Stimulated activated CD4-positive, alpha-beta T cell treated with anti-CD3 and anti-CD28 coated beads, TNF-alpha, amount 100 ng/mL, for 4 hours (primary cell): ENCODE data around the gene FGFR4.

Source experiments
- DNase-seq, 3 experiments: peaks; one replicate each; pipeline ENCODE4 v3.0.0-alpha.2; 2020; ENCODE audit warnings: low read depth in 3 of 3

The FGFR4 gene

DNA sequence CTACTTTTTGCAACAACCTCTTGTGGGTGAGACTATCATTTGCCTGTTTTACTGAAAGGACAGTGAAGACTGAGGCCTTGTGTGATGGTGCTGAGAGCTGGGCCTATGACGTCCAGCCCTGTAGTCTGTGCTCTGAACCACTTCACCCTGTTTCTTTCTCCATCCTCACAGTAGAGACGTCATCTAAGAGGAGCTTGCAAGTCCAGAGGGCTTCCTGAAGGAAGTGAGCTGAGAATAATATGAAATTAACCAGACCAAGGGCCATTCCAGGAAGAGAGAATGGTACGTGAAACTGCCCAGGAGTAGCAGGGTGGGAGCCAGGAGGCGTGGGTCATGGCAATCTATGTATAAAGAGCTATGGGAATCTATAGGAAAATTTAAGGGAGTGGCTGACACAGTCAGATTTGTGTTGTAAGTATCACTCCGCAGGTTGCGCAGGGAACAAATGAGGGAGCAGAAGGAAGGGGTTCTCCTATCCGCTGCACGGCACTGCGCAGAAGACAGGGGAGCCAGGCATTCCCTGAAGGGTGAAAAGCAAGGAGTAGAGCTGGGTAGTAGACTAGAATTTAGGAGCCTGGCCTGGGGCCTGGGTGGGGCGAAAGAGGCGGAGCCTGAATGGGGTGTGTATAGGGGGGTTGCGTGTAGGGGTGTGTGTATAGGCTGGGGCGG is 596 bp upstream of the FGFR4 start:
- DNase-seq, result no peak

DNA sequence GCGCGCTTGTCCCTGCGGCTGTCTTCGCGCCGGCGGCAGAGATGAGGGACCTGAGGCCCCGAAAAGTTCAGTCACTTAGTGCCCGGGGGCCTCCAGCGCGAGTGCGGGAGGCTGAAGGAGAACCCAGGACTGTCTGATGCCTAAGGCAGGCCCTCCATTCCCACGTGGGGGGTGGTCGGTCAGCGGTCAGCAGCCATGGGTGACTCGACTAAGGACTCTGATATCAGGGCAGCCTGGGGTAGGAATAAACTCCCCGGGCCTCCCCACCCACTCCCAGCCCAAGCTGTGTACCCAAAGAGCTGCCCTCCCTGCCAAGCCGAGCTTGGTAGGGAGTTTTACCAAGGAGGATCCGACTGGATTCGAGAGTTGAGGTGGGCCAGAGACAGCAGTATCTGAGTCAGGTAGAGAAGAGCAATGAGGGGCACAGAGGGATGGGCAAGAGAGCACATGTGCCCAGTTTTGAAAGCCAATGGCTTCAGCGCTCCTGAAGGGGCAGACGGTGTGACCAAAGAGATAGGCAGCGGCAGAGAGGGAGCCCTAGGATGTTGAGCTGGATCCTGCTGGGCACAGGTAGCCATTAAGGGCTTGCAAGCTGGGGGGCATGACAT is 787 bp downstream of the FGFR4 start:
- no peak for DNase-seq

DNA sequence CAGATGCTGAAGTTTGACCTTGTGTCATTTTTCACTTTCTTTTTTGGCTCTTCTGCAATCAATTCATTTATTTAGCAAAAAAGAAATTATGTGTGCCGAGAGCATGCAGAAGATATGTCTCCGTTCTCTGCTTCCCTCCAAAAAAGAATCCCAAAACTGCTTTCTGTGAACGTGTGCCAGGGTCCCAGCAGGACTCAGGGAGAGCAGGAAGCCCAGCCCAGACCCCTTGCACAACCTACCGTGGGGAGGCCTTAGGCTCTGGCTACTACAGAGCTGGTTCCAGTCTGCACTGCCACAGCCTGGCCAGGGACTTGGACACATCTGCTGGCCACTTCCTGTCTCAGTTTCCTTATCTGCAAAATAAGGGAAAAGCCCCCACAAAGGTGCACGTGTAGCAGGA is 2.4 kb downstream of the FGFR4 start:
- DNase-seq, result no peak

DNA sequence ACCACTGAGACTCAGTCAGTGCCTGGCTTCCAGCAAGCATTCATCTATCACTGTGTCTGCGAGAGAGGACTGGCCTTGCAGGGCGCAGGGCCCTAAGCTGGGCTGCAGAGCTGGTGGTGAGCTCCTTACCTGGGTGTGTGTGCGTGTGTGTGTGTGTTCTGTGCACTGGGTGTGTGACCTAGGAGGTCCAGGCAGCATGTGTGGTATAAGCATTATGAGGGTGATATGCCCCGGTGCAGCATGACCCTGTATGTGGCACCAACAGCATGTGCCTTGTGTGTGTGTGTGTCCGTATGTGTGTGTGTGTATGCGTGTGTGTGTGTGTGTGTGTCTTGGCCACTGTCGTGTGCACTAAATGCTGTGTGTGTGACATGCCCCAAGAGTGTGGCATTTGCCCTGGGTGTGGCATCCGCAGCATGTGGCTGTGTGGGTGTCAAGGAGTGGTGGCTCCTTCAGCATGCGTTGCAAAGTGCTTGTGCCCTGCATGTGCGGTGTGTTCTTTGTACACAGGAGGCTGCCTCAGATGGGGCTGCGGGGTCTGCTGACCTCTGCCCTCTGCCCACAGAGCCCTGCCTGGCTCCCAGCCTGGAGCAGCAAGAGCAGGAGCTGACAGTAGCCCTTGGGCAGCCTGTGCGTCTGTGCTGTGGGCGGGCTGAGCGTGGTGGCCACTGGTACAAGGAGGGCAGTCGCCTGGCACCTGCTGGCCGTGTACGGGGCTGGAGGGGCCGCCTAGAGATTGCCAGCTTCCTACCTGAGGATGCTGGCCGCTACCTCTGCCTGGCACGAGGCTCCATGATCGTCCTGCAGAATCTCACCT is 3.3 kb downstream of the FGFR4 start:
- DNase-seq, result no peak

DNA sequence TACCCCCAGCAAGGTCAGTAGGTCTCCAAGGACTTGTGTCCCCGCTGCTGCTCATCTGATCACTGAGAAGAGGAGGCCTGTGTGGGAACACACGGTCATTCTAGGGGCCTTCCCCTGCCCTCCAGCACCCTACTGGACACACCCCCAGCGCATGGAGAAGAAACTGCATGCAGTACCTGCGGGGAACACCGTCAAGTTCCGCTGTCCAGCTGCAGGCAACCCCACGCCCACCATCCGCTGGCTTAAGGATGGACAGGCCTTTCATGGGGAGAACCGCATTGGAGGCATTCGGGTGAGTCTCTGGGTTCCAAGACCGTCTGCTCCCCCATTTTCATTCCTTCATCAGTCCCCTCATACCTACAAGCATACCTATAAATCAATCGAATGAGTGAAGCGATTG is 4.1 kb downstream of the FGFR4 start:
- DNase-seq, result no peak

DNA sequence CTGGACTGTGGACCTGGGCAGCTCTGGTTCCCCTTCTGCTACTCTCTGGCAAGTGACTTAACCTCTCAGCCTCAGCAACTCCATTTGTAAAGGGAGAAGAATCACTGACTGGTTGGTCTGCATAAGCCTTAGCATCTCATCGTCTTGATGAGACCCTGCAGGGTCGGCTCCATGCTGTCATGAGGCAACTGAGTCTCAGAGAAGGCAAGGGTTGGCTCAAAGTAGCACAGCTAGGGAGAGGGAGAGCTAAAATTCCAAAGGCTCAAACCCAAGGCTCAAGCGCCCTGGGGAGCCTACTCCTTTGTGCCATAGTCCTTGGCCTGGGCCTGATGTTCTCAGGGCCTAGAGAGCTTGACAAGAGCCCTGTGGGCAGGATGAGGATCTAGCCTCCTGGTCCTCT is 4.5 kb downstream of the FGFR4 start:
- no peak for DNase-seq

DNA sequence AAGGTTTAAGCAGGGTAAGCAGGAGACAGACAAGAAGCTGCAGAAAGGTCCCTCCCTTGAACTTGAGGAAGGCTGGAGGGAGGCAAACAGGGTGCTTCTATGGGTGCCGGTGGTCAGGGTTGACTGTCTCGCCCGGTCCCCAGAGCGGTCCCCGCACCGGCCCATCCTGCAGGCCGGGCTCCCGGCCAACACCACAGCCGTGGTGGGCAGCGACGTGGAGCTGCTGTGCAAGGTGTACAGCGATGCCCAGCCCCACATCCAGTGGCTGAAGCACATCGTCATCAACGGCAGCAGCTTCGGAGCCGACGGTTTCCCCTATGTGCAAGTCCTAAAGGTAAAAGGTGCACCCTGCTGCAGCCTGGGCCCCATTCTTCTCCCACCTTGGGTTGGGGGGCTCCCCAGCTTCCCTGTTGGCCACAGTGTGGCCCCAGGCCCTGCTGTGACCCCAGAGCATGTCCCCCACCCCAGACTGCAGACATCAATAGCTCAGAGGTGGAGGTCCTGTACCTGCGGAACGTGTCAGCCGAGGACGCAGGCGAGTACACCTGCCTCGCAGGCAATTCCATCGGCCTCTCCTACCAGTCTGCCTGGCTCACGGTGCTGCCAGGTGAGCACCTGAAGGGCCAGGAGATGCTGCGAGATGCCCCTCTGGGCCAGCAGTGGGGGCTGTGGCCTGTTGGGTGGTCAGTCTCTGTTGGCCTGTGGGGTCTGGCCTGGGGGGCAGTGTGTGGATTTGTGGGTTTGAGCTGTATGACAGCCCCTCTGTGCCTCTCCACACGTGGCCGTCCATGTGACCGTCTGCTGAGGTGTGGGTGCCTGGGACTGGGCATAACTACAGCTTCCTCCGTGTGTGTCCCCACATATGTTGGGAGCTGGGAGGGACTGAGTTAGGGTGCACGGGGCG is 5.7 kb downstream of the FGFR4 start:
- no peak for DNase-seq

DNA sequence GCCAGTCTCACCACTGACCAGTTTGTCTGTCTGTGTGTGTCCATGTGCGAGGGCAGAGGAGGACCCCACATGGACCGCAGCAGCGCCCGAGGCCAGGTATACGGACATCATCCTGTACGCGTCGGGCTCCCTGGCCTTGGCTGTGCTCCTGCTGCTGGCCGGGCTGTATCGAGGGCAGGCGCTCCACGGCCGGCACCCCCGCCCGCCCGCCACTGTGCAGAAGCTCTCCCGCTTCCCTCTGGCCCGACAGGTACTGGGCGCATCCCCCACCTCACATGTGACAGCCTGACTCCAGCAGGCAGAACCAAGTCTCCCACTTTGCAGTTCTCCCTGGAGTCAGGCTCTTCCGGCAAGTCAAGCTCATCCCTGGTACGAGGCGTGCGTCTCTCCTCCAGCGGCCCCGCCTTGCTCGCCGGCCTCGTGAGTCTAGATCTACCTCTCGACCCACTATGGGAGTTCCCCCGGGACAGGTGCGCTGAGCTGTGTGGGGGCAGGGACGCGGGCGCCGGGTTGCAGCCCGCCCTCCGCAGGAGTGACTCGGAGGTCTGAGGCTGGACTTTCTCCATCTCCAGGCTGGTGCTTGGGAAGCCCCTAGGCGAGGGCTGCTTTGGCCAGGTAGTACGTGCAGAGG is 6.5 kb downstream of the FGFR4 start:
- DNase-seq, result no peak

DNA sequence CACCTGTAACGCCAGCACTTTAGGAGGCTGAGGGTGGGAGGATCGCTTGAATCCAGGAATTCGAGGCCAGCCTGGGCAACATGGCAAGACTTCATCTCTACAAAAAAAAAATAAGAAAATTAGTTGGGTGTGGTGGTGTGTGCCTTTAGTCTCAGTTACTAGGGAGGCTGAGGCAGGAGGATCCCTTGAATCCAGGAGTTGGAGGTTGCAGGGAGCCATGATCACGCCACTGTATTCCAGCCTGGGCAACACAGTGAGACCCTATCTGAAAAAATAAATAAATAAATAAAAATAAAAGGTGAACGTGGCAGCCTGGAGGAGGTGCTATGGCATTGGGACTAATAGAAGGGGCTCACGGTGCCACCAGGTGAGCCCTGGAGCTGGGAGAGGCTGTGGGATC is 7.1 kb downstream of the FGFR4 start:
- DNase-seq, result no peak

DNA sequence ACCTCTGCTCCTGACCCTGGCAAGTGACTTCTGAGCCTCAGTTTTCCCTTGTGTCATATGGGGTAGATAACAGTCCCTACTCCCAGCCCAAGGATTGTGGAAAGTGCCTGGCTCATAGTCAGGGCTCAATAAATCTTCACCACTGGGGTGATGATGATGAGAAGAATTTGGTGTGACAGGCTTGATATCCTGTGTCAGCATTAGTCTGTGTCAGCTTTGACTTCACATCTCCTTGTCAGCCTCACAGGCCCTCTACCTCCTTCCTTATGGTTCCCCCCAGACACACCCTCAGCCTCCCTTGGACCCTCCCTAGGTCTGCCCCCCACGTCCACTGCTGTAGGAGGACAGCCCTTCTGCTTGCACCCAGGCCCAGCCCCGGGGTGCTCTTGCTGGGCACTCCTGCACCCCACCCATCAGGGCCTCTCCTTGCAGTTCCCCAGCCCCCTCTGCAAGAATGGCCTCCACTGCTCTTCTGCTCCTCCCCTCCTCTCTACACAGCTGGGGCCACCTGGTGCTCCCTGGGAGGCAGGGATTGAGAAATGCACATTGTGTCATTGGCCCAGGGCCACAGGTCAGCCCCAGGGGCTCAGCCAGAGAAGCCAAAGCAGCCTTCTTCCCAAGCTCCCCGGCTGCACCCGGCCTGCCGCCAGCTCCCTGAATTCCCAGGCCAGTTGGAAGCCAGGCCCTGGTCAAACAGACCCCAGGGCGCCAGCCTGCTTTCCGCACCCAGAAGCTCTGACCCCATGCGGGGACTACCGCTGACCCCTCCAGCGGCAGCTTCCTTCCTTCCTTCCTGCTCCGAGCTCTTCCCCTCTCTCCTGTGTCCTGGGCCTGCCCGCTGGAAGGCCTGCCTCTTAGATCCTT is 7.7 kb downstream of the FGFR4 start:
- no peak for DNase-seq

DNA sequence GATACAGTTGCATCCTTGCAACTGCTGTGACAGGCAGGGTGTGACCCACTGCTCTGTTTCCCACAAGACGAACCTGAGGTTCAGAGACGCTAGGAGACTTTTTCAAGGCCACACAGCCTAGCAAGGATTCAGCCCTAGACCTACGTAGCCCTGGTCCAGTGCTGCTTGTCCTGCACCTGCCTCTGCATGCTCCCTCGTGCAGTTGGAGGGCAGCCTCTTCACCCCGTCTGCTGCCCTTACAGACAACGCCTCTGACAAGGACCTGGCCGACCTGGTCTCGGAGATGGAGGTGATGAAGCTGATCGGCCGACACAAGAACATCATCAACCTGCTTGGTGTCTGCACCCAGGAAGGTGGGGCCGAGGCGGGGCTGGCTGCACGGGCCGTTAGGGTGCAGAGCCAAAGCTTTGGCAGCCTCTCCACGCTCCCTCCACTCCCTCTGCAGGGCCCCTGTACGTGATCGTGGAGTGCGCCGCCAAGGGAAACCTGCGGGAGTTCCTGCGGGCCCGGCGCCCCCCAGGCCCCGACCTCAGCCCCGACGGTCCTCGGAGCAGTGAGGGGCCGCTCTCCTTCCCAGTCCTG is 8.5 kb downstream of the FGFR4 start:
- DNase-seq, result no peak

DNA sequence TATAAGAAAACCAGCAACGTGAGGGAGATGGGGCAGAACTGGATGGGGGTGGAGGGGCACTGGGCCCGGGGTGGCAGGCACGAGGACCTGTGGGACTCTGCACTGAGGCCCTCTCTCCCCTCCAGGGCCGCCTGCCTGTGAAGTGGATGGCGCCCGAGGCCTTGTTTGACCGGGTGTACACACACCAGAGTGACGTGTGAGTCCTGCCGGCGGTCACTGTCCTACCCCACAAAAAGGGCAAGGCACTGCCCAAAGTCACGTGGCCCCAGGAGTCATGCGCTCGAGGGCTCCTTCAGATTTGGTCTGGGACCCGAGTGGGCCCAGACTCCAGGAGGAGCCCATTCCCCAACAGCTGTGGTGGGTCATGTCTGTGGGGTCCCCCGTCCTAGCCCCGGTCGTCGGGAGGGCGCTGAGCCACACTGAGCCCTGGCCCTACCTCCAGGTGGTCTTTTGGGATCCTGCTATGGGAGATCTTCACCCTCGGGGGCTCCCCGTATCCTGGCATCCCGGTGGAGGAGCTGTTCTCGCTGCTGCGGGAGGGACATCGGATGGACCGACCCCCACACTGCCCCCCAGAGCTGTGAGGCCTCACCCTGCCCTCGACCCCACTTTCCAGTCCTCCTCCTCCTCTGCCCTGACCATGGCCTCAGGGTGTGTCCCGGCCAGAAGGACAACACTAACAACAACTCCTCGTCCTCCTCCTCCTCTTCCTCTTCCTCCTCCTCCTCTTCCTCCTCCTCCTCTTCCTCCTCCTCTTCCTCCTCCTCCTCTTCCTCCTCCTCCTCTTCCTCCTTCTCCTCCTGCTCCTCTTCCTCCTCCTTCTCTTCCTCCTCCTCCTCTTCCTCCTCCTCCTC is 9.7 kb downstream of the FGFR4 start:
- no peak for DNase-seq

DNA sequence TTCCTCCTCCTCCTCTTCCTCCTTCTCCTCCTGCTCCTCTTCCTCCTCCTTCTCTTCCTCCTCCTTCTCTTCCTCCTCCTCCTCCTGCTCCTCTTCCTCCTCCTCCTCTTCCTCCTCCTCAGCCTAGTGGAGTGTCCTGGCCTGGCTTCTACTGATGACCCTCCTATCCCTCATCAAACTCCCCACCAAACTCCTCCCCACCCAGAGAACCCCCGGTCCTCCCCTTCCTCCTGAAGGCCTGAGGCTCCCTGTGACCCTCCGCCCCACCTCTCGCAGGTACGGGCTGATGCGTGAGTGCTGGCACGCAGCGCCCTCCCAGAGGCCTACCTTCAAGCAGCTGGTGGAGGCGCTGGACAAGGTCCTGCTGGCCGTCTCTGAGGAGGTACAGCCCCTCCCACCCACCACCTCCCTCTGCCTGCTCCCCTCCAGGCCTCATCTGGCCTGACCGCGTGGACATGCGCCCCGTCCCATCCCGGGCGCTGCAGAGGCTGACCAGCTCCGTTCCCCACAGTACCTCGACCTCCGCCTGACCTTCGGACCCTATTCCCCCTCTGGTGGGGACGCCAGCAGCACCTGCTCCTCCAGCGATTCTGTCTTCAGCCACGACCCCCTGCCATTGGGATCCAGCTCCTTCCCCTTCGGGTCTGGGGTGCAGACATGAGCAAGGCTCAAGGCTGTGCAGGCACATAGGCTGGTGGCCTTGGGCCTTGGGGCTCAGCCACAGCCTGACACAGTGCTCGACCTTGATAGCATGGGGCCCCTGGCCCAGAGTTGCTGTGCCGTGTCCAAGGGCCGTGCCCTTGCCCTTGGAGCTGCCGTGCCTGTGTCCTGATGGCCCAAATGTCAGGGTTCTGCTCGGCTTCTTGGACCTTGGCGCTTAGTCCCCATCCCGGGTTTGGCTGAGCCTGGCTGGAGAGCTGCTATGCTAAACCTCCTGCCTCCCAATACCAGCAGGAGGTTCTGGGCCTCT is 10.6 kb downstream of the FGFR4 start:
- no peak for DNase-seq

DNA sequence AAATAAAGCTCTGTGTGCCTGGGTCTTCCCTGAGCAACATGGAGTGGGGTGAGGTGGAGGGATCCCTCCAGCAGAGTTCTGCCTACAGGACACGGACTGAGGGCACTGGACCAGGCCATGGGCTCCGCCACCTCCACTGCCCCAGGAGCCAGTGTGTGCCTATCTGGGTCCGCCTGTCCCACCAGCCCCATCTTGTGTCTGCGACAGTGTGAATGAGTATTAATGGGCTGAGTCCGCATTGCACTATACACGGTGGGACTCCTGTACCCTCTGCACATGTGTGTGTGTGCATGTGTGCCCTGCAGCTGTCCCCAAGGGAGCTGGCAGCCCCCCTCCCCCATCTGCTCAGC is 11.4 kb downstream of the FGFR4 start:
- DNase-seq, result no peak

DNA sequence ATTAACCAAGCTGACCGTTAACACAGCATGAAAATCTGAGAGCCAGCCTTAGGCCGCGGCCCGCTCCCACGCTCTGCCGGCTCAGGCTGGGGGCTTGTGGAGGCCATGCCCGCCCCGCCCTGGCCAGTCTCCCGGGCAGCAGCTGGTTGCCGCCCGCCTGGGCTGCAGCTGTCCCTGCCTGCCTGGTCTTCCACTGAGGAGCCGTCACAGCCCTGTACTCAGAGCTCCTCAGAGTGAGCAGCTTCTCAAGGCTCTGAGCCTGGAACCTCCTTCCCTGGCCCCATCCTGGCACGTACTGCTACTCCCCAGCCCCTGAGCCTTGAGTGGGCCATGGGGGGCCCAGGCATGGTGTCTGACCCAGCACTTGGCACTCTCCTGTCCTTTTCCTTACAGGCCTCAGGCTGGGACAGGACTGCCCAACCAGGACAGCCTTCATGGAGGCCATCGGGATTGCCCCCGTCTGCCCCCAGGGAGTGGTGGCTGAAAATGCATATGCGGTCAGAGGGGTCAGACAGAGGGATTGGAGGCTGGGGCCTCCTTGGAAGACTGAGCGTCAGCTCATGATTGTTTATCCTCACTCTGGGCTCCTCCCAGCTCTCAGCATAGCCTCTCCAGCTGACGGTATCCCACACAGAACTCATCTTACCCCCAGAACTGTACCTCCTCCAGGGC is 11.9 kb downstream of the FGFR4 start:
- no peak for DNase-seq

DNA sequence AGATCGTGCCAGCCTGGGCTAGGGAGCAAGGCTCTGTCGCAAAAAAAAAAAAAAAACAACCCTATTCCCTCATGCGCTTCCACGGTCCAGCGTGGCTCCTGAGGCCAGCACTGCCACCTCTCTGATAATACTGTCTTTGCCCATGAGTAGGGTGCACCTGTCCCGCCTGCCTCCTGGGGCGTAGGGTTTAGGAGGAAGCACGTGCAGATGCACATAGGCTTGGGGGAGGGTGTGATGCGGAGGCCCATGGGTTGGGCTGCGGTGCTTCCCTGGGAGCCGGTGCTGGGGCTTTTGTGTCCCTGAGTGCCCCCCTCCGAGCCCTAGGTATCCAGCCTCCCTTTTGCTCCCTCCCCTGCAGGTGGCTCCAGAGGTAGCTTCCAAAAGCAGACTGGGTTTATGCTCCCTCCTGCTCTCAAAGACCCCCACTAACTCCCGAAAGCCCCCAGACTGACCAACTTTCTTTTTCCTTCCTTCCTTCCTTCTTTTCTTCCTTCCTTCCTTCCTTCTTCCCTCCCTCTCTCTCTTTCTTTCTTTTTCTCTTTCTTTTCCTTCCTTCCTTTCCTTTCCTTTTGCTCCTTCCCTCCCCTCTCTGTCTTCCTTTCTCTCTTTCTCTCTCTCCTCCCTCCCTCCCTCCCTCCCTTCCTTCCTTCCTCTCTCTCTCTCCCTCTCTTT is 12.8 kb downstream of the FGFR4 start:
- no peak for DNase-seq

DNA sequence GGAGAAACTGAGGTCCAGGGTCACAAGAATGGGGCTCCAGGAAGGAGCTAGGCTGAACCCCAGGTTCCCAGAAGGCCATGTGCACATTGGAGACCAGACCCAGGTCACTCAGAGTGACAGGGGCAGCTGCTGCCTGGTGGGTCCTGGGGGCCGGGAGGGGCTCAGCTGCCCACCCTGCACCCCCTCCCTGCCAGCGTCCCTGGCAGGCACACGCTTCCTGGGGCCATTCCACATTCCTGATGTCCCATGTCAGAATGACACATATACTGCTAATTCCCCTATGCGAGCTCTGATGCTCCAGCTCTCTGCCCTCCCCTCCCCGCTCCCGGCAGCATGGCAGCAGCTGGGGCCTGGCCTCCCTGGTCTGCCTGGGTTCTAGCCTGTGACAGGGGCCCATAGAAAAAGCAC is 14.0 kb downstream of the FGFR4 start:
- no peak for DNase-seq
